Adrenal gland (tissue), 12 donors: ENCODE results near the gene COL25A1. TPM values are rescaled to one million over a fixed set of nuclear protein-coding genes. Genes with fewer than 3 reads are reported as not detected.
A peak's percentile ranks its signal among the peaks of the same experiment; 100 is the strongest.

Source experiments
- DNase-seq, 7 donors: peaks; one replicate each; pipeline ENCODE4 v3.0.0-alpha.2; 2019 to 2020
- H3K27ac ChIP-seq, 5 donors: fragments of 200-600 bp; sonication (generic) in 4 of 5; 1 replicate in 3 of 5; 2 replicates in 2 of 5; pipeline versions ENCODE4 v1.5.1 to v1.8.0; 2016 to 2020; ENCODE audit warnings: mild to moderate bottlenecking in 1 of 5
- H3K27me3 ChIP-seq: fragments of 200-600 bp; 2 replicates; pipeline ENCODE4 v1.8.0; 2021
- H3K36me3 ChIP-seq, 2 donors: fragments of 200-600 bp; replicated peaks in 1 of 2; 1 replicate in 1 of 2; 2 replicates in 1 of 2; pipeline versions ENCODE4 v1.5.1 to v1.8.0; 2018 to 2022
- H3K4me1 ChIP-seq, 2 donors: fragments of 200-600 bp; replicated peaks in 1 of 2; 1 replicate in 1 of 2; 2 replicates in 1 of 2; pipeline versions ENCODE4 v1.5.1 to v1.8.0; 2018 to 2021
- H3K4me3 ChIP-seq, 4 donors: fragments of 200-600 bp; sonication (generic) in 3 of 4; one replicate each; pipeline ENCODE4 v1.5.1; 2016 to 2018
- H3K9me3 ChIP-seq, 3 donors: fragments of 200-600 bp; sonication (generic) in 1 of 3; replicated peaks in 1 of 3; 1 replicate in 2 of 3; 2 replicates in 1 of 3; pipeline versions ENCODE4 v1.5.1 to v1.8.0; 2016 to 2021
- POLR2A ChIP-seq, 2 donors: fragments of 450-650 bp; IDR thresholded peaks; one replicate each; pipeline ENCODE4 v1.6.1; 2017; ENCODE audit warnings: antibody characterized with exemption in 2 of 2, mild to moderate bottlenecking in 2 of 2, moderate library complexity in 1 of 2
- WGBS, 4 donors: extraction: QIAGEN DNeasy Blood & Tissue Kit in 2 of 4; methylation state at CpG; one replicate each; pipeline versions ENCODE4 v1.1.5 to v1.1.7; 2013 to 2017; 5-methylcytosine and 5-hydroxymethylcytosine counted together
- intact Hi-C, 2 donors: fragments of 100-400 bp; cut with DNase I; formaldehyde crosslinking; loops; one replicate each; pipeline versions ENCODE4 v1.14.1 to v1.15.0; 2022 to 2023
- polyA plus RNA-seq, 3 donors: library from polyadenylated mRNA; stranded (reverse); fragments of 200-250 nt in 2 of 3; fragments of 350-450 nt in 1 of 3; fragmentation: Illumina TruSeq in 1 of 3; extraction: RNeasy Lipid Tissue Mini Kit (QIAGEN cat#74804) in 1 of 3; gene quantifications; one replicate each; pipeline ENCODE4 v1.2.3, GENCODE V29; 2013 to 2014
- total RNA-seq, 9 donors: library from RNA; depleted of rRNA in 4 of 9; stranded (reverse); fragments of >200 nt in 4 of 9; fragments of 120-200 nt in 1 of 9; fragmentation: NEBNext Ultra II Directional in 1 of 9; extraction: Animal tissue kit (Norgen Biotek cat#: 25700) in 1 of 9; gene quantifications; one replicate each; pipeline versions ENCODE4 v1.1.0 to v1.2.4, GENCODE V29; 2013 to 2023
- TF ChIP-seq, protein P1 (sequence below), 6 experiments: fragments of 450-650 bp in 4 of 6; fragments of 200-600 bp in 2 of 6; sonication (generic) in 1 of 6; IDR thresholded peaks; 1 replicate in 5 of 6; 2 replicates in 1 of 6; pipeline versions ENCODE4 v1.5.1 to v1.8.0; 2016 to 2021; ENCODE audit warnings: antibody characterized with exemption in 6 of 6, mild to moderate bottlenecking in 2 of 6, moderate library complexity in 1 of 6
- donor health status: healthy with polysubstance abuse.
- donor health status: Bipolar disorder and iron deficiency.
- donor health status: DM: yes; HTN: yes; CAD: no.
- donor health status: DM: no; HTN: no; CAD: no.
- donor health status: DM: no; HTN: no; CAD: no.
- donor health status: DM: yes; HTN: yes; CAD: no.

Gene COL25A1
- total and polyA plus RNA-seq, 12 donors = 0.05 to 2.1 (median 0.47) TPM

GRCh38 chr4:108867476-108867875 is 435.0 kb downstream of the COL25A1 start:
- no peak for DNase-seq
- Histone ChIP-seq H3K27me3 (no peaks in the 10 kb centered on the region), H3K36me3 (no peaks in the 10 kb centered on the region), H3K27ac (no peak overlapping the region), H3K9me3 (no peaks in the 10 kb centered on the region), H3K4me1 (no peaks in the 10 kb centered on the region), H3K4me3 (no peak overlapping the region)
- intact Hi-C loops = no loop called here
- no peak for TF ChIP-seq POLR2A (IDR thresholded peaks at IDR 0.05)
- TF ChIP-seq, protein P1, sequence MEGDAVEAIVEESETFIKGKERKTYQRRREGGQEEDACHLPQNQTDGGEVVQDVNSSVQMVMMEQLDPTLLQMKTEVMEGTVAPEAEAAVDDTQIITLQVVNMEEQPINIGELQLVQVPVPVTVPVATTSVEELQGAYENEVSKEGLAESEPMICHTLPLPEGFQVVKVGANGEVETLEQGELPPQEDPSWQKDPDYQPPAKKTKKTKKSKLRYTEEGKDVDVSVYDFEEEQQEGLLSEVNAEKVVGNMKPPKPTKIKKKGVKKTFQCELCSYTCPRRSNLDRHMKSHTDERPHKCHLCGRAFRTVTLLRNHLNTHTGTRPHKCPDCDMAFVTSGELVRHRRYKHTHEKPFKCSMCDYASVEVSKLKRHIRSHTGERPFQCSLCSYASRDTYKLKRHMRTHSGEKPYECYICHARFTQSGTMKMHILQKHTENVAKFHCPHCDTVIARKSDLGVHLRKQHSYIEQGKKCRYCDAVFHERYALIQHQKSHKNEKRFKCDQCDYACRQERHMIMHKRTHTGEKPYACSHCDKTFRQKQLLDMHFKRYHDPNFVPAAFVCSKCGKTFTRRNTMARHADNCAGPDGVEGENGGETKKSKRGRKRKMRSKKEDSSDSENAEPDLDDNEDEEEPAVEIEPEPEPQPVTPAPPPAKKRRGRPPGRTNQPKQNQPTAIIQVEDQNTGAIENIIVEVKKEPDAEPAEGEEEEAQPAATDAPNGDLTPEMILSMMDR (IDR thresholded peaks at IDR 0.05) = no peak

DNA sequence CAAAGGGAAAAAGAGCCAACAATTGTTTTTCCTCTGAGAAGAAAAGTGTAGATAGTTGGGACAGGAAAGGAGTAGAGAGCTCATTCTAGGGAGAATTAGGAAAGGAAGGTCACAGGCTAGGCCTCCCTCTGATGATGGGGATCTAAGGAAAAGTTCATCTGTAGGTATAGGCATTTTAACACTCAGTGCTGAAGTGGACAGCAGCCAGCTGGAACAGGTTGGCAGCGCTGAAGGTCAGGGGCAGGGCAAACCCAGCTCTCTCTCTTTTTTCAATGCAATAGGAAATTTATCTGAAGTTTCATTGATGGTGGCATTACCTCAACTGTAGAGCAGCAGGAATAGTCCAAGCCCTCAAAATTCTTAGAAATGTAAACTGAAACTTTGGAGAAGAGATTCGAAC is 441.1 kb downstream of the COL25A1 start:
- no peaks in the 10 kb centered on the region for H3K36me3 ChIP-seq

GRCh38 chr4:108854786-108855185 is 447.7 kb downstream of the COL25A1 start:
- 67 to 92% (median 81%) methylated on average over 1 of the region's 1 CpG for WGBS, 4 donors
- intact Hi-C loops = no loop called here

More for the DNA sequence above, 441.1 kb downstream of the COL25A1 start:
- intact Hi-C loops = no loop called here
- Histone ChIP-seq H3K4me3 (no peak overlapping the region), H3K9me3 (no peaks in the 10 kb centered on the region), H3K27ac (no peak overlapping the region), H3K27me3 (no peaks in the 10 kb centered on the region), H3K4me1 (no peaks in the 10 kb centered on the region)
- DNase-seq = peak in 6 of 7 donors; percentile 6 to 37 (median 26)
- no peak for TF ChIP-seq POLR2A (IDR thresholded peaks at IDR 0.05)
- TF ChIP-seq, protein P1 (IDR thresholded peaks at IDR 0.05) = no peak
- 48 to 59% (median 52%) methylated on average over 2 of the region's 2 CpGs for WGBS, 4 donors

GRCh38 chr4:108852691-108853090 is 449.8 kb downstream of the COL25A1 start:
- 60 to 81% (median 75%) methylated on average over 1 of the region's 1 CpG for whole genome bisulfite sequencing, 4 donors
- H3K9me3 ChIP-seq = no peaks in the 10 kb centered on the region
- no peaks in the 10 kb centered on the region for H3K36me3 ChIP-seq
- H3K4me1 ChIP-seq = no peaks in the 10 kb centered on the region
- H3K4me3 ChIP-seq = no peak overlapping the region
- intact Hi-C loops = no loop called here
- H3K27me3 ChIP-seq = no peaks in the 10 kb centered on the region
- no peak overlapping the region for H3K27ac ChIP-seq
- TF ChIP-seq POLR2A (IDR thresholded peaks at IDR 0.05) = no peak
- TF ChIP-seq, protein P1 (IDR thresholded peaks at IDR 0.05) = no peak
- DNase-seq = no peak

More at GRCh38 chr4:108854786-108855185, 447.7 kb downstream of the COL25A1 start:
- DNase-seq = no peak
- no peaks in the 10 kb centered on the region for H3K4me1 ChIP-seq
- no peak overlapping the region for H3K4me3 ChIP-seq
- H3K27ac ChIP-seq = no peak overlapping the region
- no peaks in the 10 kb centered on the region for H3K9me3 ChIP-seq
- no peak for TF ChIP-seq POLR2A (IDR thresholded peaks at IDR 0.05)
- TF ChIP-seq, protein P1 (IDR thresholded peaks at IDR 0.05) = no peak
- H3K27me3 ChIP-seq = no peaks in the 10 kb centered on the region
- no peaks in the 10 kb centered on the region for H3K36me3 ChIP-seq
